ENCODE results near the gene NFIL3. TPM values are rescaled to one million over a fixed set of nuclear protein-coding genes. Genes with fewer than 3 reads are reported as not detected.
A peak's percentile ranks its signal among the peaks of the same experiment; 100 is the strongest.

Gene NFIL3
- total and polyA plus RNA-seq, 7 donors = 22.4 to 152 (median 67.3) TPM

- DNase-seq (no peak), ATAC-seq (no peak)
- Histone ChIP-seq H3K4me3 (no peak overlapping the region), H3K36me3 (ENCODE audit: insufficient read depth in 1 of 2, low read depth in 1 of 2) (peaks cover 3 to 34% of the 10 kb centered on the region in 2 donors), H3K27ac (no peak overlapping the region), H3K4me1 (peaks cover 9% of the 10 kb centered on the region), H3K9me3 (no peaks in the 10 kb centered on the region), H3K27me3 (ENCODE audit: insufficient read depth in 3 of 3, low read length in 2 of 3) (no peaks in the 10 kb centered on the region)
- 90 to 92% (median 92%) methylated on average over 12 of the region's 12 CpGs for WGBS, 3 donors
- TF ChIP-seq, protein P1, sequence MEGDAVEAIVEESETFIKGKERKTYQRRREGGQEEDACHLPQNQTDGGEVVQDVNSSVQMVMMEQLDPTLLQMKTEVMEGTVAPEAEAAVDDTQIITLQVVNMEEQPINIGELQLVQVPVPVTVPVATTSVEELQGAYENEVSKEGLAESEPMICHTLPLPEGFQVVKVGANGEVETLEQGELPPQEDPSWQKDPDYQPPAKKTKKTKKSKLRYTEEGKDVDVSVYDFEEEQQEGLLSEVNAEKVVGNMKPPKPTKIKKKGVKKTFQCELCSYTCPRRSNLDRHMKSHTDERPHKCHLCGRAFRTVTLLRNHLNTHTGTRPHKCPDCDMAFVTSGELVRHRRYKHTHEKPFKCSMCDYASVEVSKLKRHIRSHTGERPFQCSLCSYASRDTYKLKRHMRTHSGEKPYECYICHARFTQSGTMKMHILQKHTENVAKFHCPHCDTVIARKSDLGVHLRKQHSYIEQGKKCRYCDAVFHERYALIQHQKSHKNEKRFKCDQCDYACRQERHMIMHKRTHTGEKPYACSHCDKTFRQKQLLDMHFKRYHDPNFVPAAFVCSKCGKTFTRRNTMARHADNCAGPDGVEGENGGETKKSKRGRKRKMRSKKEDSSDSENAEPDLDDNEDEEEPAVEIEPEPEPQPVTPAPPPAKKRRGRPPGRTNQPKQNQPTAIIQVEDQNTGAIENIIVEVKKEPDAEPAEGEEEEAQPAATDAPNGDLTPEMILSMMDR (IDR thresholded peaks at IDR 0.05) = no peak
- intact Hi-C loops (cut with DNase I) = no loop called here
Observed at GRCh38 chr9:91410161-91410560, 13.5 kb downstream of the NFIL3 start.

DNA sequence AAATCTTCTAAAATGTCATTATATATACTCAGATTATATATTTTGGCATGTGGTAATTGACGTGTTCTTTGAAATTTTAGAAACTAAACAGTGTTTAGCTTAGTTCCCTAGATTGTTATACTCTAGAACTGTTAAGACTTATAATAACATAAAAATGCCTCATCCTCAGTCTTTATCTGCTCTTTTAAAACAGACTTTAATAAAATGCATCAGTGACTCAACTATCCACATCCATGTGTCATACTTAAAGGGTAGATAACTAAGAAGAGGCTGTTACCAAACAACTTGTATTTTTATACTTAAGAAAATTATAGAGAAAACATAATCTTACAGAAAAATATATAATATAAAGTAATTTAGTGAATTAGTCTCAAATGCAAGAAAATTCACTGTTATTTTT is 15.2 kb downstream of the NFIL3 start:
- Histone ChIP-seq H3K27ac (peak overlapping the region; percentile 12), H3K27me3 (ENCODE audit: insufficient read depth in 3 of 3, low read length in 2 of 3) (no peaks in the 10 kb centered on the region), H3K36me3 (ENCODE audit: insufficient read depth in 1 of 2, low read depth in 1 of 2) (peaks cover 3 to 34% of the 10 kb centered on the region in 2 donors), H3K4me3 (no peak overlapping the region), H3K4me1 (peaks cover 9% of the 10 kb centered on the region), H3K9me3 (no peaks in the 10 kb centered on the region)
- intact Hi-C loops (cut with DNase I) = no loop called here
- TF ChIP-seq, protein P1 (IDR thresholded peaks at IDR 0.05) = no peak
- ATAC-seq = no peak
- DNase-seq = no peak
- 96 to 99% (median 98%) methylated on average over 1 of the region's 1 CpG for WGBS, 3 donors

GRCh38 chr9:91407580-91408318 is 15.9 kb downstream of the NFIL3 start:
- TF ChIP-seq, protein P1 (IDR thresholded peaks at IDR 0.05) = no peak
- 81 to 89% (median 84%) methylated on average over 12 of the region's 12 CpGs for WGBS, 3 donors
- Histone ChIP-seq H3K27ac (peak overlapping the region; percentile 12), H3K4me1 (peaks cover 9% of the 10 kb centered on the region), H3K9me3 (no peaks in the 10 kb centered on the region), H3K36me3 (ENCODE audit: insufficient read depth in 1 of 2, low read depth in 1 of 2) (peaks cover 3 to 34% of the 10 kb centered on the region in 2 donors), H3K27me3 (ENCODE audit: insufficient read depth in 3 of 3, low read length in 2 of 3) (no peaks in the 10 kb centered on the region), H3K4me3 (no peak overlapping the region)
- intact Hi-C loops (cut with DNase I) = no loop called here
- peak; percentile 75 to 85 (median 84) for ATAC-seq
- DNase-seq = peak; percentile 48 to 58

DNA sequence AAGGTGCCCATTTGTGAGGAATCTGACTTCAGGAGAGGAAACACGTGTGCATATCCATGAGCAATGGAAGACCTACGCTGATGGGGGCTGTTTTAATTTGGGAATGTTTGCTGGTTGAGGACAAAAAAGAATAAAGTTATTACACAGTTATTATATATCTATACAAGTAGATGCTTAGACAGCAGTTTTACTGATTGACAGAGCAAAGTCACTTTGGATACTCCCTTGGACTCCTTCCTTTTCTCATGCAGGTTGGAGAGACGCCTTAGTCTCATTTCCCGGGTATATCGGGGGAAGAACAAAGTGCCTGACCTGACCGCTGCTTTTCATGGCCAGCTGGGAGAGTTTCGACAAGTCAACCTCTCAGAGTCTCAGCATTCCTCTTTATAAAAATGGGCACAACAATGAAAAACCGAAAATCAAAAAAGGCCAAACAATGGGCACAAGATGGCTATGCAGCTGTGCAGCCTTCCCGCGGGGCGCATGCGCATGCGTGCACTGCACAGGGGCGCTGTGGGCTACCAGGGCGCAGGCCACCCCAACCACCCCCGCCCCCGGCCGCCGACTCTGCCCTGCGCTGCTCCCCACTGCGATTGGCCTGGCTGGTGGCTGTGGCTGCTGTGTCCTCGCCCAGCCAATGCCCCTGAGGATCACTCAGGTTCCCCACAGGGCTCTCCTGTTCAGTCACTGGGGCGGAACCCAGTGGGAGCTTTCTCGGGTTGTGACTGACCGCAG is 18.1 kb downstream of the NFIL3 start:
- no peak overlapping the region for H3K27ac ChIP-seq
- TF ChIP-seq, protein P1 (IDR thresholded peaks at IDR 0.05) = no peak
- peaks cover 3 to 29% of the 10 kb centered on the region in 2 donors for H3K36me3 ChIP-seq (ENCODE audit: insufficient read depth in 1 of 2, low read depth in 1 of 2)
- intact Hi-C loops (cut with DNase I) = no loop called here
- DNase-seq (no peak), ATAC-seq (peak in 3 of 4 donors; percentile 22 to 28 (median 23))
- no peaks in the 10 kb centered on the region for H3K27me3 ChIP-seq (ENCODE audit: insufficient read depth in 3 of 3, low read length in 2 of 3)
- H3K4me1 ChIP-seq = peaks cover 9% of the 10 kb centered on the region
- H3K9me3 ChIP-seq = no peaks in the 10 kb centered on the region
- no peak overlapping the region for H3K4me3 ChIP-seq
- 93 to 97% (median 94%) methylated on average over 24 to 25 of the region's 25 CpGs for WGBS, 3 donors
